ENCODE measurements around the gene CDH9.

- TF ChIP-seq, protein P1, sequence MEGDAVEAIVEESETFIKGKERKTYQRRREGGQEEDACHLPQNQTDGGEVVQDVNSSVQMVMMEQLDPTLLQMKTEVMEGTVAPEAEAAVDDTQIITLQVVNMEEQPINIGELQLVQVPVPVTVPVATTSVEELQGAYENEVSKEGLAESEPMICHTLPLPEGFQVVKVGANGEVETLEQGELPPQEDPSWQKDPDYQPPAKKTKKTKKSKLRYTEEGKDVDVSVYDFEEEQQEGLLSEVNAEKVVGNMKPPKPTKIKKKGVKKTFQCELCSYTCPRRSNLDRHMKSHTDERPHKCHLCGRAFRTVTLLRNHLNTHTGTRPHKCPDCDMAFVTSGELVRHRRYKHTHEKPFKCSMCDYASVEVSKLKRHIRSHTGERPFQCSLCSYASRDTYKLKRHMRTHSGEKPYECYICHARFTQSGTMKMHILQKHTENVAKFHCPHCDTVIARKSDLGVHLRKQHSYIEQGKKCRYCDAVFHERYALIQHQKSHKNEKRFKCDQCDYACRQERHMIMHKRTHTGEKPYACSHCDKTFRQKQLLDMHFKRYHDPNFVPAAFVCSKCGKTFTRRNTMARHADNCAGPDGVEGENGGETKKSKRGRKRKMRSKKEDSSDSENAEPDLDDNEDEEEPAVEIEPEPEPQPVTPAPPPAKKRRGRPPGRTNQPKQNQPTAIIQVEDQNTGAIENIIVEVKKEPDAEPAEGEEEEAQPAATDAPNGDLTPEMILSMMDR (IDR thresholded peaks at IDR 0.05; ENCODE audit: low read depth, low read length, poor library complexity, severe bottlenecking), result no peak
- TF ChIP-seq EZH2phosphoT487 (IDR thresholded peaks at IDR 0.05; ENCODE audit: borderline replicate concordance, low read length), result no peak
These were observed 17.4 kb downstream of the CDH9 start for GRCh38 chr5:27020973-27021372.

Data from DOHH2 (cell line).